ENCODE measurements around the gene SYNE1.

The SYNE1 gene

DNA sequence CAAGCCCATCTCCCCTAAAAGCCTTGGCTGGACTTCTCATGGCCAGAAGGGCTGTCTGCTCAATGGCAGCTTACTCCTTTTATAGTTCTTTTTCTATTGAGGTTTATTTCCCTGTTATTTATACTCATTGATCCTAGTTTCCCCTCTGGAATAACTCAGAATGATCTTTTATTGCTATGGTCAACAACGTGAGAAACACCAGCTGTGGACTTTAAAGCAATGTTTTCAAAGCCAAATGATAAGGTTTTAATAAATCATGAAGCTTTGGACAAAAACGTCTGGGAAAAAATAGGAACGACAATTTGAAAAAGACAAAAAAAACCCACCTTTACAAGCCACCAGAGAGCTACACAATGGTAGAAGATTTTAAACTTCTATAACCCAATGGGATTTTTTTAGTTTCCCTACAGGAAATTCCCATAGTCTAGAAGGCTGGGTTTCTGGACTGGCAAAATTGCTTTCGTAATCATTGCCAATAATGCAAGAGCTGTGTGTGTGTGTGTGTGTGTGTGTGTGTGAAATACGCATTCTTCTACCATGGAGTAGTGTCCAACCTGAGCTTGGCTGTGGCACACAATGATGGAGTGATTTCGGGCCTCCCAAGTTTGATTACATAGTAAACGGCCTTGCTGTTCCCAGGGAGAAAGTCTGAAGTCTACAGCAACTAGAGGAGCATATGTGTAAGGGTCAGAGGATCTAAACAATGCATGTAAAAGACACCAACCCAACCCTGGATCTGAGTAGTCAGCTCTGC lies 396.0 kb downstream of the SYNE1 start:
- TF ChIP-seq, protein P1, sequence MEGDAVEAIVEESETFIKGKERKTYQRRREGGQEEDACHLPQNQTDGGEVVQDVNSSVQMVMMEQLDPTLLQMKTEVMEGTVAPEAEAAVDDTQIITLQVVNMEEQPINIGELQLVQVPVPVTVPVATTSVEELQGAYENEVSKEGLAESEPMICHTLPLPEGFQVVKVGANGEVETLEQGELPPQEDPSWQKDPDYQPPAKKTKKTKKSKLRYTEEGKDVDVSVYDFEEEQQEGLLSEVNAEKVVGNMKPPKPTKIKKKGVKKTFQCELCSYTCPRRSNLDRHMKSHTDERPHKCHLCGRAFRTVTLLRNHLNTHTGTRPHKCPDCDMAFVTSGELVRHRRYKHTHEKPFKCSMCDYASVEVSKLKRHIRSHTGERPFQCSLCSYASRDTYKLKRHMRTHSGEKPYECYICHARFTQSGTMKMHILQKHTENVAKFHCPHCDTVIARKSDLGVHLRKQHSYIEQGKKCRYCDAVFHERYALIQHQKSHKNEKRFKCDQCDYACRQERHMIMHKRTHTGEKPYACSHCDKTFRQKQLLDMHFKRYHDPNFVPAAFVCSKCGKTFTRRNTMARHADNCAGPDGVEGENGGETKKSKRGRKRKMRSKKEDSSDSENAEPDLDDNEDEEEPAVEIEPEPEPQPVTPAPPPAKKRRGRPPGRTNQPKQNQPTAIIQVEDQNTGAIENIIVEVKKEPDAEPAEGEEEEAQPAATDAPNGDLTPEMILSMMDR (IDR thresholded peaks at IDR 0.05; ENCODE audit: control insufficient read depth, extremely low read depth, insufficient read depth) = no peak
- H3K4me3 ChIP-seq (ENCODE audit: low read depth, low read length) = no peak overlapping the region
- no peak for DNase-seq (ENCODE audit: low read depth)

DNA sequence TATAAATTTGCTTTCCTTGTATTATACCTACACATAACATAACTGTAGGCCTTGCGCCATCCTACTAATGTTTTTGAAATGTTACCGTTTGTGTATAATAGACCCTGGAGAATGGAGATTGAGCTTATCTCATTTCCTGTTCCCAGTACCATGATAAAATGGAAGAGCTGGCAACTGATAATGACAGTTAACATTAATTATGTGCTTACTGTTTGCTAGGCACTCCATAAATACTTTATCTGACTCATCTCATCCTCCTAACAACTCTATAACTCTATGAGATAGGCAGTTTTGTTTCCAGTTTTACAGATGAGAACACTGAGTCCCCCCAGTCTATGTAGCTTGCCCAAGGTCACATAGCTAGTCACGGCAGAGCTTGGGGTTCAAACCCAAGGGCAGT lies 396.7 kb downstream of the SYNE1 start:
- DNase-seq (ENCODE audit: low read depth) = no peak
- H3K4me3 ChIP-seq (ENCODE audit: low read depth, low read length) = no peak overlapping the region
- TF ChIP-seq, protein P1 (IDR thresholded peaks at IDR 0.05; ENCODE audit: control insufficient read depth, extremely low read depth, insufficient read depth) = no peak

DNA sequence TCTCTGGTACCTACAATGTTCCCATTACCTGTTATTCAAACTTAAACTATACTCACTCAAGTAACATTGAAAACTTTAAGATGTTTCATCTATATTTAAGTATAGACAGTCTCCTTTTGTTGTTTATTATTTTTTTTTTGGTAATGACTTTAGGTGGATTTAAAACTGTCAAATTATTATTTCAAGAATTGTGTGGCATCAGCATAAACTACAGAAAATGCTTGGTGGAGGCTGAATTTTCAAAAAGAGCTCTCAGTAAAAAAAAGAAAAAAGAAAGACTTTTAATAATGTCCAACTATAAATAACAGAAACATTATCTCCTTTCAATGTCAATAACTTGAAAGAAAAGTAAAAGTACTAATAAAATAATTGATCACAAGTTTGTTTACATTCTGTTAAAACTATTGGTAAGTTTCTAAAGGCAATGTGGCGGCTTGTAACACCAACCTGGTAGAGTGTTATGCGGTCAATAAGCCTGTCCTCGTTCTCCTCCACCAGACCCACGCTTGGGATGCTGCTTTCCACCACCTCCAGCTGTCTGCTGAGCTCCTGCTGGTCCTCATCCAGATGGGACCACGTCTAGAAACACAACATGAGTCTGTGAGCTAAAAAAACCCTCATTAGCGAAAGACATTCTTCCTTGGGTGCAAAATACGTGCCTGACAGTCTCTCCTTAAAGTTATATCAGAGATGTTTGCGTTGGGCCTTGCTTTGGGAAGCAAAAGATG lies 400.6 kb downstream of the SYNE1 start:
- TF ChIP-seq, protein P1 (IDR thresholded peaks at IDR 0.05; ENCODE audit: control insufficient read depth, extremely low read depth, insufficient read depth) = no peak
- no peak for DNase-seq (ENCODE audit: low read depth)
- H3K4me3 ChIP-seq (ENCODE audit: low read depth, low read length) = no peak overlapping the region

DNA sequence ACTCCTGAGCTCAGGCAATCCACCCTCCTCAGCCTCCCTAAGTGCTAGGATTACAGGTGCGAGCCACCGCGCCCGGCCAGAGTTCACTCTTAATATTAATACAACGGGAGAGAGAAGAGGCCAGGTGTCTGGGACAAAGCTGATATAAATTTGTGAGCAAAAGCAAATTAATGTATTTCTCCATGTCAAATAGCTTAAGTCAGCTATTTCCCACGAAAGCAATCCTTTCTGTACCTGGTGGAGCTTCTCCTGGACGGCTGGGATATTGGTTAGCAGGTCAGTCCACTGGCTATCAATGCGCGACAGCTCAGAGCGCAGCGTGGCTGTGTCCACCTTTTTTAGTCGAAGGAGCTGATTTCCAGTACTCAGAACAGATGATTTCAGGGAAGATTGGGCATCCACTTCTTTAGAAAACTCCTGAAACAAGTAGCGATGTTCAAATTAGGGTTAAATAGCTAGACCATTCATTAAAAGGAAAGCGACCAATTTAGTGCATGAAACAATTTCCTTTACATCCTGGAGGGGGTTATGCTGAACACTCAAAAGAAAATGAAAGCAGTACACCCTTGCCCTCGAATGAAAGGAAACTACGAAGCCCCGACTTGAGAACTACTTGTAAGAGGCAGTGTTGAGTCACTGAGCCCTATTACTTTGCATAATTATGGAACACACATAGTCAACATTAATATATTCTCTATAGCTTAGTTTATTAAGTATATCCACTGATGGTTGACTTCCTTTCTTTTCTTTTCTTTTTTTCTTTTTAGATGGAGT lies 403.4 kb downstream of the SYNE1 start:
- DNase-seq (ENCODE audit: low read depth) = no peak
- H3K4me3 ChIP-seq (ENCODE audit: low read depth, low read length) = no peak overlapping the region
- TF ChIP-seq, protein P1 (IDR thresholded peaks at IDR 0.05; ENCODE audit: control insufficient read depth, extremely low read depth, insufficient read depth) = no peak

DNA sequence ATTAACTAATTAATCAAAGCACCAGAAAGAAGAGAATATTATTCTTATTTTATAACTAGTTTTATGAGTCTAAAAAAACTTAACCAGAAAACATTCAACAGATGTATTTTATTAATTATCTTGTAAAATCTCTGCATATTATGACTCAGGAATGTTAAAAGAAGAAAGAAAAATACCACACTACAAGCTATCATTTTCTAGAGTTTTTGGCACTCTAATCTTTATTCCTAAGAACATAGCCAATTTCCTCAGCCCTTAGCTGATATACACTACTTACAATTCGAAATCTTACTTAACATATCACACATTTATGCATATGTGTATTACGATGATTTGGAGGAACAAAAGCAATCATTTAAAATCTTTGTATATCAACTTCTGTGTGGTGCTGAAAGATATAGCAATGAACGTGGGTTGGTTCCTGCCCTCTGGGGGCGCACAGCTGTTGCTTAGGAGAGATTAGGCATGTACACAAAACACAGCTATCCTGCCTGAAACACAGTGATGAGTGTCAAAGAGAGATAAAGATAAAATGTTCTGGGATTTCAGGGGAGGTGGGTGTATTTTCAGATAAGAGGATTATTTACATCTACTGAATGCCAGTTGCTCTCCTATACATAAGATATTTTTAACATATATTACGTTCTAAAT lies 404.5 kb downstream of the SYNE1 start:
- DNase-seq (ENCODE audit: low read depth) = no peak
- TF ChIP-seq, protein P1 (IDR thresholded peaks at IDR 0.05; ENCODE audit: control insufficient read depth, extremely low read depth, insufficient read depth) = peak; percentile 8; the same call in 1 of the 2 replicates
- H3K4me3 ChIP-seq (ENCODE audit: low read depth, low read length) = no peak overlapping the region

DNA sequence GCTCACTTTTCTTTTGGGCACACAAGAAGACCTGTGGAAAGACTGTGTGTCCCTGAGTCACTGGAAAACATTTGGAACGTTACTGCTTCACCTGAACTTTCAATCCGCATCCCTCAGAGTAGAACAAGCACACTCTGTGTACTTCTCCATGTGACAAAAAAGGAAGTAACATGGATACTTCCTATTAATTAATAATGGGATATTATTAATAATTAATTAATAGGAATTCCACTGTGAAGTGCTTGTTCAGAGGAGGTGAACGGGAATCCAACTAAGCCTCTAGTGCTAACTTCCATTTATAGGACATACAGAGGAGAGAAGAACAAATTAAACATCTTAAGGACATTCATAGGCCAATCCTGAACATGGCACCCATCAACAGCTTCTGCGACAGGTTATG lies 407.8 kb downstream of the SYNE1 start:
- DNase-seq (ENCODE audit: low read depth) = no peak
- H3K4me3 ChIP-seq (ENCODE audit: low read depth, low read length) = no peak overlapping the region
- TF ChIP-seq, protein P1 (IDR thresholded peaks at IDR 0.05; ENCODE audit: control insufficient read depth, extremely low read depth, insufficient read depth) = no peak
